ENCODE data around the gene ADAMTSL4.
"Not testable (repeated sequence)": the region's sequence is repeated elsewhere in the genome, so short reads cannot be mapped to it uniquely, and the experiment has no call there.

Gene ADAMTSL4

GRCh38 chr1:150555971-150556865 is 7.0 kb downstream of the ADAMTSL4 start:
- no peak for DNase-seq (ENCODE audit: low read depth)

GRCh38 chr1:150557065-150557600 is 7.9 kb downstream of the ADAMTSL4 start:
- no peak for DNase-seq (ENCODE audit: low read depth)

DNA sequence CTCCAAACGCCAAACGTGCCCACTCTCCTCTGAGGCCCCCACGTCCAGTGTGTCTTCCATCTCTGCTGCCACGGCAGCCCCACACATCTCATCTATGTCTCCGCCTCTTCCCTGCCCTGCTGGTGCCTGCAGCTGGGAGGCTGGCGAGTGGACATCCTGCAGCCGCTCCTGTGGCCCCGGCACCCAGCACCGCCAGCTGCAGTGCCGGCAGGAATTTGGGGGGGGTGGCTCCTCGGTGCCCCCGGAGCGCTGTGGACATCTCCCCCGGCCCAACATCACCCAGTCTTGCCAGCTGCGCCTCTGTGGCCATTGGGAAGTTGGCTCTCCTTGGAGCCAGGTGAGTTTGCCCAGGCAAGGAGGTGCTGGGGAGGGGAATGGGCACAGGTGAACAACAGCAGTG is 8.6 kb downstream of the ADAMTSL4 start:
- DNase-seq (ENCODE audit: low read depth) = no peak

- DNase-seq (ENCODE audit: low read depth) = no peak
Observed at GRCh38 chr1:150558303-150558704, 9.1 kb downstream of the ADAMTSL4 start.

- DNase-seq (ENCODE audit: low read depth) = no peak
Observed at GRCh38 chr1:150558761-150559655, 9.8 kb downstream of the ADAMTSL4 start.

DNA sequence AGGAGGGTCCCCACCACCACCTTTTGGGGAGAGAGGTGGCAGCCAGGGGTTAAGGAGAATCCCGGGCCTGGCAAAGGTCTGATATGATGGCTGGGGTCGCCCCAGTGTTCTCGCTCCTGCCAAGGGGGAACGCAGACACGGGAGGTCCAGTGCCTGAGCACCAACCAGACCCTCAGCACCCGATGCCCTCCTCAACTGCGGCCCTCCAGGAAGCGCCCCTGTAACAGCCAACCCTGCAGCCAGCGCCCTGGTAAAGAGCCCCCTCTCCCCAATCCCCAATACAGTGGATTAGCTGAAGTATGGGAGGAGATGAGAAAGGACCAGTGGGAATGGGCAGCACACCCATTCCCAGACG is 10.4 kb downstream of the ADAMTSL4 start:
- DNase-seq (ENCODE audit: low read depth) = no peak

- peak; percentile 54 for DNase-seq (ENCODE audit: low read depth)
Observed at GRCh38 chr1:150560011-150560438, 10.8 kb downstream of the ADAMTSL4 start.

GRCh38 chr1:150560576-150561253 is 11.5 kb downstream of the ADAMTSL4 start:
- DNase-seq (ENCODE audit: low read depth) = peak; percentile 56

- DNase-seq (ENCODE audit: low read depth) = no peak
Observed at GRCh38 chr1:150561254-150561973, 12.2 kb downstream of the ADAMTSL4 start.

DNA sequence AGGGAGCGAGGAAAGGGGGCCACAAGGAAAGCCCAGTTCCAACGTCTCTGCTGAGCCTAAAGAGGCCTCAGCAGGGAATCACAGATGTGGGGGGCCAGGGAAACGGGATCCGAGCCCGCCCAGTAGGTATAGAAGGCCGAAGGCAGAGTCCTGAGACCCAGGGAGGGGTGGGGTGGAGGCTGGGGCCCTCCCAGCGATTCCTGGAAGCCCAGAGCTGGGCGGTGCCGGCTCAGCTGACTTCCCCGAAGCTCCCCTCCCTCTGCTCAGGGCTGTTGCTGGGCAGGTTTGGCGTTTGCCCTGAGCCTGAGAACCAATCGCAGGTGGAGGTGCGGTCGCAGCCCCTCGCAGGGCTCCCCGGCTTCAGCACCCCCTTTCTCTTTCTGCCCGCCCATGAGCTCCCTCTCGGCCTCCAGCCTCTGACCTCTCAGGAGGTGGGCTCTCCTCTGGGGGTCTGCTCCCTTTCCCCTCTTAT is 12.8 kb downstream of the ADAMTSL4 start:
- peak; percentile 72 for DNase-seq (ENCODE audit: low read depth)

DNA sequence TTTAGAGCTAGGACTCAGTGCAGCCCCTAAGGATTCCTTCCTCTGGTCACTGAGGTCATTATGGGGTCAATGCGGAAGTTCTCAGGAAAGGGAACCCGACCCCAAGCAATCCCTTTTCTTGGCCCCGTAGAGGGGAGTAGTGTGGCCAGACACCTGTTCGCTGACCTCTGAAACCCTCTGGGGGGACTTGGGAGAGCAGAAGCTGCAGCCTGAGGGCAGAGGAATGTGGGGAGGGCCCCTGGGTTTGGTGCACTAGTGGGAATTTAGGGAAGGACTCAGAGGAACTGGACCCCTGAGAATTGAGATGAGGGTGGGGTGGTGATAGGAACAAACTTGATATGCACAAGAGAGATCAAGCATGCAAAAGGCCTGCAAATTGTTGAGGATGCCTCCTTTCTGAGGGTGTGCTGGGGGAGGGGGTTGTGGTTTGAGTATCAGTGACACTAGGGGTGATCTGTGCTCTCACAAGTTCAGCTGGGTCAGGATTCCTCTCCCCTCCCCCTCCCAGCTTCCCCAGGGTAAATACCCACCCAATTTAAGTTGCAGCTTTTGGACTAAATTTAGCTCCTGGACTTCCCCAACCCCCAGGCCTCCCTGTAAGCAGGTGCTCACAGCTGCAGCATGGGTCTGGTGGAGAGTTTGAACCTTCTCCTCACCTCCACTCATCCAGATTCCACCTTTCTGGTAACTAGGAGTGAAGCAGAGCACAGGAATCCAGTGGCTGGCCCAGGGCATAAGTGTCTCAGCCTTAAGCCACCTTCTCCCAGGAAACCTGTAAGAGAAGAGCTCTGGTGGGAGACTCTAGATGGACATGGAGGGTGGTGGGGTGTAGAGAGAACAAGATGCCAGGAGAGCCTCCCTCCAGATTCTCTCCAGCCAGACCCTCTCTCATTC is 13.5 kb downstream of the ADAMTSL4 start:
- DNase-seq (ENCODE audit: low read depth) = peak; percentile 50

GRCh38 chr1:150563340-150564038 is 14.3 kb downstream of the ADAMTSL4 start:
- DNase-seq (ENCODE audit: low read depth) = no peak

GRCh38 chr1:150564051-150564991 is 15.1 kb downstream of the ADAMTSL4 start:
- DNase-seq (ENCODE audit: low read depth) = no peak

- DNase-seq (ENCODE audit: low read depth) = not testable (repeated sequence)
Observed at GRCh38 chr1:150565240-150565991, 16.2 kb downstream of the ADAMTSL4 start.

DNA sequence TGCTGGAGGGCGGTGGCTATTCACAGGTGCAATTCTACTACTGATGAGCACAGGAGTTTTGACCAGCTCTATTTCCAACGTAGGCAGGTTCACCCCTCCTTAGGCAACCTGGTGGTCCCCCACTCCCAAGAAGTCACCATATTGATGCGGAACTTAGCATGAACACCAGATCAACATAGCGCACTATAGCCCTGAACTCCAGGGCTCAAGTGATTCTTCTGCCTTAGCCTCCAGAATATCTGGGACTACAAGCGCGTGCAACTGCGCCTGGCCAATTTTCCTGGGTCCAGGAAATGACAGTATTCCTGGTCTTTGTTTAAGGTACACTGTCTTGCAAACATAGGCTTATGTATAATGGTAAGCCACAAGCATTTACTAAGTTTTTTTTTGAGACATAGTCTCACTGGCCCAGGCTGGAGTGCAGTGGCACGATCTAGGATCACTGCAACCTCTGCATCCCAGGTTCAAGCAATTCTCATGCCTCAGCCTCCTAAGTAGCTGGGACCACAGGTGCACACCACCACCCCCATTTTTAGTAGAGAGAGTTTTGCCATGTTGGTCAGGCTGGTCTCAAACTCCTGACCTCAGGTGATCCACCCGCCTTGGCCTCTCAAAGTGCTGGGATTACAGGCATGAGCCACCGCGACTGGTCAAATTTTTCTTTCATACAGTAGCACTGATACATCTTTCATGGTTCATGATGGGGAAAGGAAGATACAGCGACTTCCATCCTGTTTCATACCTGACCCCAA is 17.6 kb downstream of the ADAMTSL4 start:
- no peak for DNase-seq (ENCODE audit: low read depth)

DNA sequence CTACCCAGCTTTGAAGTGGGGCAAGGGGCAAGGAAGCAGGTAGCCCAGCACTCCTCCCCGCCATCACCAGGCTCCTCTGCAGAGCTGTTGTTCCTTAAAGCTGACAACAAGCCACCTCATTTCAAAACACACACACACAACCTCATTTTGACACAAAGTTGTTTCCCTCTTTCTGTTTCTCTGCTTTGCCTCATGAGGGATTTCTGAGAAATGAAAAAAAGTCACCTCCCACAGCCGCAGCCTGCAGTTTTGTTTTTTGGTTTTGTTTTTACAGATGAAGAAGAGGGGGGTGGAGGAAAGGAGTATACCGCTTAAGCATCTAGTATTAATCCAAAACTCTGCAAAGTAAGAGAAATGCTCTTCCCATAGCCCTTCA is 18.1 kb downstream of the ADAMTSL4 start:
- DNase-seq (ENCODE audit: low read depth) = no peak

Data from T follicular helper cell (primary cell).